AG04449 (cell line): ENCODE measurements around the gene C1QTNF7.

Experiments used
- CTCF ChIA-PET: fragments of 350-600 bp; formaldehyde crosslinking; extraction: SDS; loops from one replicate; lab custom pipeline; 2021; ENCODE audit warnings: antibody characterized with exemption; lab: Yijun Ruan, JAX
- POLR2A ChIA-PET: fragments of 400-600, 350-600 bp; formaldehyde crosslinking; extraction: SDS; loops from one replicate; lab custom pipeline; 2020; ENCODE audit warnings: antibody characterized with exemption, inconsistent platforms; lab: Yijun Ruan, JAX
- DNase-seq: peaks from one replicate; pipeline ENCODE4 v3.0.0-alpha.2; 2010; ENCODE audit warnings: low read depth, low spot score
- H3K4me3 ChIP-seq: 2 replicates; pipeline ENCODE4 v1.5.1; 2011; ENCODE audit warnings: low read depth, mild to moderate bottlenecking, control low read depth, low read length
- TF ChIP-seq, protein P1 (sequence below): IDR thresholded peaks from one replicate; pipeline ENCODE4 v1.5.1; 2011; ENCODE audit warnings: mild to moderate bottlenecking, moderate library complexity, low read length, control low read depth, inconsistent platforms; ENCODE audit not compliant: insufficient read depth; ENCODE audit errors: missing control alignments

The C1QTNF7 gene

DNA sequence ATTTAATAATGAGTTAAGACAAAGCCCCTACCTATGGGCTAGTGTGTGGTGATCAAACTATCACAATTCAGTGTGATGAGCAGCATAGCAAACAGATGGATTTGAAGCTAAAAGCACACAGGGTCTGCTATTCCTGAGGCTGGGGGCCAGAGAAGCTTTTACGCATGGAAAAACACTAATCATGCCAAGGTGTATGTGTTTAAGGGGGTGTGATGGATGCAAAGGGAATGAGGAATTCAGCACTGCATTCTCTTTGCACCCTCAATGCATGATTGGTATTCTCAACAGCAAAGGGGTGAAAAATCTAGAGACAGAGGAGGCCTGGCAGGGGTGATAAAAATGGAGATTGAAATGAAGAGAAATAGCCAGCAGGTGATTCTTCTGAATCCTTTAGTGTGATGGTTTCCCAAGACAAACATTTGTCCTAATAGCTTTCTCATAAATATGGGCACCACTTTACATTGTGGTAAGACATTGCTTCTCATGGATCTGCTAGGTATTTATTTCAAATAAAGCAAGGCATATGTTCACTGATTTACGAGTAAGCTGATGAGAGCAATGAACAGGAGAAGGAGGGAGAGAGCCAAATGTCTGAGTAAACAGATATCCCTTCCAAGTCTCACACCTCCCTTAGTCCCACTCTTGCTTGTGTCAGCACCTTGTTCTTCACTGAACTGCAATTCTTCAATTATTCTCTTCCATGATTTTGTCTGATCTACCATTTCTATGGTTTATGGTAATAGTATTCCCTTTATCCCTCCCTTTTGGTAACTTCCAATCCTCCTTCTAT is 15.7 kb downstream of the C1QTNF7 start:
- DNase-seq = no peak
- TF ChIP-seq, protein P1, sequence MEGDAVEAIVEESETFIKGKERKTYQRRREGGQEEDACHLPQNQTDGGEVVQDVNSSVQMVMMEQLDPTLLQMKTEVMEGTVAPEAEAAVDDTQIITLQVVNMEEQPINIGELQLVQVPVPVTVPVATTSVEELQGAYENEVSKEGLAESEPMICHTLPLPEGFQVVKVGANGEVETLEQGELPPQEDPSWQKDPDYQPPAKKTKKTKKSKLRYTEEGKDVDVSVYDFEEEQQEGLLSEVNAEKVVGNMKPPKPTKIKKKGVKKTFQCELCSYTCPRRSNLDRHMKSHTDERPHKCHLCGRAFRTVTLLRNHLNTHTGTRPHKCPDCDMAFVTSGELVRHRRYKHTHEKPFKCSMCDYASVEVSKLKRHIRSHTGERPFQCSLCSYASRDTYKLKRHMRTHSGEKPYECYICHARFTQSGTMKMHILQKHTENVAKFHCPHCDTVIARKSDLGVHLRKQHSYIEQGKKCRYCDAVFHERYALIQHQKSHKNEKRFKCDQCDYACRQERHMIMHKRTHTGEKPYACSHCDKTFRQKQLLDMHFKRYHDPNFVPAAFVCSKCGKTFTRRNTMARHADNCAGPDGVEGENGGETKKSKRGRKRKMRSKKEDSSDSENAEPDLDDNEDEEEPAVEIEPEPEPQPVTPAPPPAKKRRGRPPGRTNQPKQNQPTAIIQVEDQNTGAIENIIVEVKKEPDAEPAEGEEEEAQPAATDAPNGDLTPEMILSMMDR = no peak
- POLR2A ChIA-PET = no interaction called here
- CTCF ChIA-PET = interaction anchor here (1.6 kb wide), 1 partner anchor 14 kb away, joined by 8 read pairs; no protein-coding TSS in a partner anchor
- H3K4me3 ChIP-seq = no peak overlapping the region

GRCh38 chr4:15444276-15444675 is 16.4 kb downstream of the C1QTNF7 start:
- ChIA-PET CTCF (interaction anchor here (1.6 to 1.7 kb wide), 2 partner anchors 13 to 14 kb away, joined by 6 to 8 read pairs; no protein-coding TSS in a partner anchor), POLR2A (no interaction called here)
- TF ChIP-seq, protein P1 = no peak
- DNase-seq = no peak
- no peak overlapping the region for H3K4me3 ChIP-seq

DNA sequence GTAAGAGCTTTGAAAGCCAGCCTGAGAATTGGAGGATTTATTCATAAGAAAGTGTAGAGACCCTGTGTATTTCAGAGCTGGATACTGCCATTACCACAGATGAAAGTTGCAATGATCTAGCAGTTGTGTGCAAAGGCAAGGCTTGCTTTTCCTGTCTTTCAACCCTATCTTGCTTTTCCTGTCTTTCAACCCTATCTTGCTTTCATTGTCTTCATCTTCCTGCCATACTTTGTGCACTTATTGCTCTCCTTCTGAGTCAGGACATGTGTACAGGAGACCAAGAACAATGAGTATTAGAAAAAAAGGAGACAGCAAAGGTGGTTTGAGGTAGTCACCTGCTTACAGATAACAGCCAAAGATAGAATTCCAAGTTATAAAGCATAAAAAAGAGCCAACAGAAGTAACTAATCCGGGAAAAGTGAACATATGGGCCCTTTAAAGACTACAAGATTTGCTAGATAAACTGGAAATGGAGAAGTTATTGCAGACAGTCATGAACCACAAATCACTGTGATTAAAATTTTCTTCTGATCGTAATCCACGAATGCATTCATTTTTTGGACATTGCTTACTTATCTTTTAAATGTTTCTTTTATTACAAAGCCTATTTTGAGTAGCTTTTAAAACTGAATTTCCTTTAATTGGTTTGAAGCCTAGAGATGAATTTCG is 17.2 kb downstream of the C1QTNF7 start:
- POLR2A ChIA-PET = no interaction called here
- DNase-seq = no peak
- CTCF ChIA-PET = interaction anchor here (1.2 to 1.7 kb wide), 2 partner anchors 12 to 13 kb away, joined by 5 to 6 read pairs; no protein-coding TSS in a partner anchor
- H3K4me3 ChIP-seq = no peak overlapping the region
- TF ChIP-seq, protein P1 = no peak

- ChIA-PET CTCF (interaction anchor here (0.8 to 15.7 kb wide), 6 partner anchors 10 to 255 kb away, joined by 3 to 358 read pairs (median 4); no protein-coding TSS in a partner anchor), POLR2A (interaction anchor here (1.0 to 1.1 kb wide), 2 partner anchors 216 to 218 kb away, joined by 3 to 4 read pairs; no protein-coding TSS in a partner anchor)
- no peak for DNase-seq
- no peak overlapping the region for H3K4me3 ChIP-seq
- TF ChIP-seq, protein P1 = no peak
These were observed 23.5 kb downstream of the C1QTNF7 start for GRCh38 chr4:15451181-15451865.

GRCh38 chr4:15451866-15452765 is 24.3 kb downstream of the C1QTNF7 start:
- no peak overlapping the region for H3K4me3 ChIP-seq
- POLR2A ChIA-PET = interaction anchor here (1.0 kb wide), 1 partner anchor 216 kb away, joined by 3 read pairs; no protein-coding TSS in a partner anchor
- CTCF ChIA-PET = interaction anchor here (1.0 to 15.7 kb wide), 4 partner anchors 9 to 217 kb away, joined by 3 to 358 read pairs (median 5); no protein-coding TSS in a partner anchor
- TF ChIP-seq, protein P1 = no peak
- peak; percentile 92 for DNase-seq
